PFSK-1 (cell line): ENCODE measurements around the gene CHMP5.

ENCODE experiments used
- POLR2AphosphoS5 ChIP-seq: IDR thresholded peaks from 2 replicates; pipeline ENCODE4 v1.6.1; 2012; ENCODE audit warnings: low read depth, mild to moderate bottlenecking, control low read depth, low read length, moderate library complexity
- SIN3A ChIP-seq: IDR thresholded peaks from 2 replicates; pipeline ENCODE4 v1.6.1; 2012; ENCODE audit warnings: mild to moderate bottlenecking, low read length, moderate library complexity, borderline replicate concordance; ENCODE audit not compliant: insufficient read depth

GRCh38 chr9:33232815-33233214 is 32.0 kb upstream of the CHMP5 start:
- no peak for TF ChIP-seq POLR2AphosphoS5
- no peak for TF ChIP-seq SIN3A
